ENCODE data around the gene PTPRF.

GRCh38 chr1:43520100-43520778 lies 10.4 kb upstream of the PTPRF start:
- TF ChIP-seq CTCF (IDR thresholded peaks at IDR 0.05; ENCODE audit: low read depth, low read length, poor library complexity, severe bottlenecking) (no peak), EZH2phosphoT487 (IDR thresholded peaks at IDR 0.05; ENCODE audit: borderline replicate concordance, low read length) (no peak)
